Activated T-helper 17 cell treated with anti-CD3 and anti-CD28 coated beads, Interleukin-2, amount 50 U/mL, for 72 hours (primary cell): ENCODE measurements around the gene RYR3. TPM values are rescaled to one million over a fixed set of nuclear protein-coding genes. Genes with fewer than 3 reads are reported as not detected.

Experiments used
- ATAC-seq: fragments of 150-1000 bp; cut with Tn5 transposase; replicated peaks from 2 replicates; pipeline ENCODE4 v1.10.0; 2021; ENCODE audit warnings: mild to moderate bottlenecking, moderate library complexity
- H3K27ac Mint-ChIP-seq: one replicate; pipeline ENCODE4 v1.8.0; 2022; ENCODE audit warnings: mixed read lengths
- H3K27me3 Mint-ChIP-seq: one replicate; pipeline ENCODE4 v1.8.0; 2022; ENCODE audit warnings: mixed read lengths
- H3K36me3 Mint-ChIP-seq: one replicate; pipeline ENCODE4 v1.8.0; 2022; ENCODE audit warnings: low read depth, mild to moderate bottlenecking, mixed read lengths
- H3K4me1 Mint-ChIP-seq: one replicate; pipeline ENCODE4 v1.8.0; 2022; ENCODE audit warnings: mixed read lengths
- H3K4me3 Mint-ChIP-seq: one replicate; pipeline ENCODE4 v1.8.0; 2022; ENCODE audit warnings: mild to moderate bottlenecking, mixed read lengths
- H3K9me3 Mint-ChIP-seq: one replicate; pipeline ENCODE4 v1.8.0; 2022; ENCODE audit warnings: mixed read lengths
- total RNA-seq, 2 donors: library from RNA; stranded (reverse); gene quantifications; one replicate each; pipeline ENCODE4 v1.2.3, GENCODE V29; 2022

Gene RYR3
- total RNA-seq, 2 donors from 2014 or later, result not detected

GRCh38 chr15:33641069-33641468 is 330.3 kb downstream of the RYR3 start:
- ATAC-seq, result no peak
- Mint-ChIP-seq H3K4me1 (no peaks in the 10 kb centered on the region), H3K4me3 (no peak overlapping the region), H3K9me3 (no peaks in the 10 kb centered on the region), H3K27ac (no peak overlapping the region), H3K27me3 (peaks cover 23% of the 10 kb centered on the region), H3K36me3 (no peaks in the 10 kb centered on the region)

DNA sequence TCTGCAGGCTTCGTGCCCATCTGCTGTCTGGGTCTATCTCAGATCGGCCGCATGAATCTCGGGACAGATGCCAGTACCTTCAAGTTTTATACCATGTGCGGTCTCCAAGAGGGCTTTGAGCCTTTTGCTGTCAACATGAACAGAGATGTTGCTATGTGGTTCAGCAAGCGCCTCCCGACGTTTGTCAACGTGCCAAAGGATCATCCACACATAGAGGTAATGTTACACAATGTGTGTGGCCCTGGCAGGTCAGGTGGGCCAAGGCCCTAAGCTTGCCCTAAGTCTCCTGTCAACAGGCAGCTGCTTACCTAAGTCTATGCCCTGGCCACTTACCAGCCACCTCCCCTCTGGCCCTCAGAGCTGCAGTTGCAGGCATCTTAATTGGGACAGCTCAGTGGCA is 333.5 kb downstream of the RYR3 start:
- Mint-ChIP-seq H3K27me3 (peaks cover 33% of the 10 kb centered on the region), H3K9me3 (no peaks in the 10 kb centered on the region), H3K4me1 (no peaks in the 10 kb centered on the region), H3K4me3 (no peak overlapping the region), H3K36me3 (no peaks in the 10 kb centered on the region), H3K27ac (no peak overlapping the region)
- ATAC-seq, result no peak

DNA sequence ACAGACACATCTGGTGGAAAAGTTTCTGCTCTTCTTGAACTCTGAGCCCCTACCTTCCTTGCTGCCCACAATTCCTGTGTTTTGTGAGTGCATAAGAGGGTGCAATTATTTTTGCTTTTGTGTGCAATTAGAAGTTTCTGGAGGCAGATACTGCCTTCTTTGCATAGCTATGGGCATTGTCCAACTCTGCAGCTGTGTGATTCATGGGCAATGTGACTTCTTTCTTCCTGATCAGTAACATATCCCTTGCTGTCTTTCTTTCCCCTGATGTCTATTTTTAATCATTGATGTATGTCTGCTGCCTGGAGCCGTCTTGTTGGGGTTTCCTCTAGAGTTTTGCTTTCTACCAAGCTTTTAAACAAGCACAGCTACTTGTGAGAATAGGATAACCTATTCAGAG is 336.0 kb downstream of the RYR3 start:
- H3K4me3 Mint-ChIP-seq, result no peak overlapping the region
- H3K4me1 Mint-ChIP-seq, result no peaks in the 10 kb centered on the region
- H3K9me3 Mint-ChIP-seq, result no peaks in the 10 kb centered on the region
- H3K36me3 Mint-ChIP-seq, result no peaks in the 10 kb centered on the region
- H3K27me3 Mint-ChIP-seq, result peaks cover 22% of the 10 kb centered on the region
- H3K27ac Mint-ChIP-seq, result no peak overlapping the region
- ATAC-seq, result no peak

- no peaks in the 10 kb centered on the region for H3K36me3 Mint-ChIP-seq
- no peaks in the 10 kb centered on the region for H3K9me3 Mint-ChIP-seq
- peak; percentile 68 for ATAC-seq
- H3K4me3 Mint-ChIP-seq, result no peak overlapping the region
- H3K27ac Mint-ChIP-seq, result peak overlapping the region; percentile 15
- peaks cover 15% of the 10 kb centered on the region for H3K27me3 Mint-ChIP-seq
- H3K4me1 Mint-ChIP-seq, result no peaks in the 10 kb centered on the region
These were observed 338.6 kb downstream of the RYR3 start for GRCh38 chr15:33649217-33649933.

DNA sequence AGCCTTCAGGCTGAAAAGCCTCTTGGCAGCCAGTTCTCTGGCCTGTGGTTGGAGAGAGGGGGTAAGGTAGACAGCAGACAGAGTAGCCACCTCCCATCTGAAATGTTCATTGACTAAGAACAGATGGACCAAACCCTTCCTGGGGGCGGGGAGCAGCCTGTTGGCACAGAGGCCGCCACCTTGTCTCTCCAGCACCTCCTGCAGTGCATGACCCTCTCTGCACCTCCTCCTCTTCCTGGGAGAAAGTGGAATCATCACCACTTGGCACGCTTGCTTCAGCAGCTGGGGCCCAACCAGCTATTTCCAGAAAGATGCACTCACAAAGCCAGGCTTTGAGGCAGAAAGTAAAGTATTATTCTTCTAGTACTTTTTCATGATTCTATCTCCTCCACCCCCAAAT is 344.1 kb downstream of the RYR3 start:
- Mint-ChIP-seq H3K9me3 (no peaks in the 10 kb centered on the region), H3K4me3 (no peak overlapping the region), H3K27ac (no peak overlapping the region), H3K36me3 (no peaks in the 10 kb centered on the region), H3K27me3 (peaks cover 3% of the 10 kb centered on the region), H3K4me1 (no peaks in the 10 kb centered on the region)
- no peak for ATAC-seq

- no peak overlapping the region for H3K27ac Mint-ChIP-seq
- no peak for ATAC-seq
- peaks cover 3% of the 10 kb centered on the region for H3K27me3 Mint-ChIP-seq
- no peaks in the 10 kb centered on the region for H3K36me3 Mint-ChIP-seq
- no peaks in the 10 kb centered on the region for H3K9me3 Mint-ChIP-seq
- no peaks in the 10 kb centered on the region for H3K4me1 Mint-ChIP-seq
- H3K4me3 Mint-ChIP-seq, result no peak overlapping the region
These were observed 344.7 kb downstream of the RYR3 start for GRCh38 chr15:33655488-33655887.

DNA sequence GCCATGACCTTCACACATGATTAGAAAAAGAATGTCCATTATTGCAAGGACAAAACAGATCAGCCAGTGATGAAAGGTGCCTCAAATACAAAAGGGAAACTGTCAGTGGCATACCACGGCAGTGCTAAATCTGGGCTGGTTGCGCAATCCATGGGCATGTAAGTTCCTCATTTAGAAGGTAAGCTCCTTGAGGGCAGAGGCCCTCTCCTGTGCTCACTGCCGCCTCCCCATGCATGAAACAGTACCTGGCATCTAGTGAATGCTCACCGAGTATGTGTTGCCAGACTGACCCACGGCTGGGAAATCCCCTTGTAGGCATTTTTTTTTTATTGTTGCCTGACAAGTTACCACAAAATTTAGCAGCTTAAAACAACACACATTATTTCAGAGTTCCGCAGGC is 345.4 kb downstream of the RYR3 start:
- Mint-ChIP-seq H3K4me1 (no peaks in the 10 kb centered on the region), H3K36me3 (no peaks in the 10 kb centered on the region), H3K27ac (no peak overlapping the region), H3K9me3 (no peaks in the 10 kb centered on the region), H3K4me3 (no peak overlapping the region), H3K27me3 (peaks cover 7% of the 10 kb centered on the region)
- ATAC-seq, result no peak

- Mint-ChIP-seq H3K4me1 (no peaks in the 10 kb centered on the region), H3K4me3 (no peak overlapping the region), H3K27me3 (peaks cover 15% of the 10 kb centered on the region), H3K27ac (no peak overlapping the region), H3K9me3 (no peaks in the 10 kb centered on the region), H3K36me3 (no peaks in the 10 kb centered on the region)
- no peak for ATAC-seq
These were observed 349.4 kb downstream of the RYR3 start for GRCh38 chr15:33660151-33660550.

DNA sequence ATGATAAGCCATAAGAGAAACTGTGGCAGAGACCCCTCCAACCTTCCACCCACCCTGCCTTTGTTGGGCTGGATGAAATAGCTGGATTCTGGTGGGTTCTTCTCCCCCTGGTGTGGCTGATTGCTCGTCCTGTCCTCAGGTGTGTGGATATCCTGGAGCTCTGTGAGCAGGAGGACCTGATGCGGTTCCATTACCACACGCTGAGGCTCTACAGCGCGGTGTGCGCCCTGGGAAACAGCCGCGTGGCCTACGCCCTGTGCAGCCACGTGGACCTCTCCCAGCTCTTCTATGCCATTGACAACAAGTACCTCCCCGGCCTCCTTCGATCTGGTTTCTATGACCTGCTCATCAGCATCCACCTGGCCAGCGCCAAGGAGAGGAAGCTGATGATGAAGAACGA is 351.2 kb downstream of the RYR3 start:
- no peaks in the 10 kb centered on the region for H3K36me3 Mint-ChIP-seq
- ATAC-seq, result no peak
- no peak overlapping the region for H3K4me3 Mint-ChIP-seq
- H3K27me3 Mint-ChIP-seq, result peaks cover 20% of the 10 kb centered on the region
- no peak overlapping the region for H3K27ac Mint-ChIP-seq
- no peaks in the 10 kb centered on the region for H3K9me3 Mint-ChIP-seq
- H3K4me1 Mint-ChIP-seq, result no peaks in the 10 kb centered on the region

DNA sequence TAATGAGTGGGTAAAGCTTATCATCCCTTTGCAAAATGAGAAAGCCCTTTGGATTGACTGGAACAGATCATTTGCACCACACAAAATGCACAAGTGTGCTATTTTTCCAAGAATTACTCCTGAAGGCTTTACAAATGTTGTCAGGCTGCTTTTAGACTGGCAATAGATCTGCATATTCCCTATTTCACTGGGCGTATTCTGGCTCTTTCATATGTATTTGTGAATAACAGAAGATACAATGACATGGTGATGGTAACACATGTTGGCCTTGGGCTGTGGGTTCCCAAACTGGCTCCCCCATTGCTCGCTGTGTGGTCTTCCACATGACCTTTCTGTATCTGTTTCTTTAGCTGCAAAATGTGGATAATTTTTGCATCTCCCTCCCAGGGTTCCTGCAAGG is 354.2 kb downstream of the RYR3 start:
- H3K4me3 Mint-ChIP-seq, result no peak overlapping the region
- H3K27me3 Mint-ChIP-seq, result peaks cover 21% of the 10 kb centered on the region
- H3K9me3 Mint-ChIP-seq, result no peaks in the 10 kb centered on the region
- no peaks in the 10 kb centered on the region for H3K36me3 Mint-ChIP-seq
- H3K4me1 Mint-ChIP-seq, result no peaks in the 10 kb centered on the region
- ATAC-seq, result no peak
- H3K27ac Mint-ChIP-seq, result no peak overlapping the region

DNA sequence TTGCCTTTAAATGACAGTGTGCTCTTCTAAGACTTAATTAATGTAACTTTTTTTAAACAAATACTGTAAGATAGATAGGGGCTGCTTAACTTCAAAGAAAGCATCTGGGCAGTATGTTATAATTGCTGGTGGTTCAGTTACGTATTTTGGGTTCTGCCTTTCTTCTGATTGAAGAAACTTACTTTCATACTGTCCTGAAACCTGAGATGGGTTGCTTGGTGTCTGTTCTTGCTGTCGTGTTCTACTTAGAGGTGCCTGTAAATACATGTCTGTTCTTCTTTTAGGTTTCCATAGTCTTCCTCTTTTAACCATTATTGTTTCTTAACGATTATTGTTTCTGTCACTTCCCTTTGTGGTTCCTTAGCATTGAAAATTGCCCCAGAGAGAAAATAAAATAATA is 359.8 kb downstream of the RYR3 start:
- no peak overlapping the region for H3K4me3 Mint-ChIP-seq
- H3K9me3 Mint-ChIP-seq, result no peaks in the 10 kb centered on the region
- no peaks in the 10 kb centered on the region for H3K36me3 Mint-ChIP-seq
- no peak overlapping the region for H3K27ac Mint-ChIP-seq
- peaks cover 35% of the 10 kb centered on the region for H3K27me3 Mint-ChIP-seq
- ATAC-seq, result no peak
- H3K4me1 Mint-ChIP-seq, result no peaks in the 10 kb centered on the region

GRCh38 chr15:33671456-33671855 is 360.7 kb downstream of the RYR3 start:
- H3K4me3 Mint-ChIP-seq, result no peak overlapping the region
- no peaks in the 10 kb centered on the region for H3K36me3 Mint-ChIP-seq
- no peak overlapping the region for H3K27ac Mint-ChIP-seq
- no peaks in the 10 kb centered on the region for H3K4me1 Mint-ChIP-seq
- H3K27me3 Mint-ChIP-seq, result peaks cover 40% of the 10 kb centered on the region
- ATAC-seq, result no peak
- no peaks in the 10 kb centered on the region for H3K9me3 Mint-ChIP-seq

DNA sequence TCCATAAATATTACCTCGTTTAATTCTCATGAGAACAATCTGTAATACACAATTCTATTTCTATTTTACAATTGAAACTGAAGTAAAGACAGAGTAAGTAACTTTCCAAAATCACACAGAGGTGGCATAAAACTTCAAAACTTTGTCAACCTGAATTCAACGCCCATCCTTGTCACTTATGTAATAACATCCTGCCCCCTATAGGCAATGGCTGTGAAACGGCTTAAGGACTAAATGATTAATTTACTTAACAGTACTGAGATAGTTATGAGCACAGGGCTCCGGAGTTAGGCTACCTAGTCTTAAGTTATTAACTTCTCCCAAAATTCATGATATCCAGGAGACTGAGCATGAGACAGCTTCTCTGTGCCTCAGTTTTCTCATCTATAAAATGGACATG is 364.5 kb downstream of the RYR3 start:
- Mint-ChIP-seq H3K27me3 (peaks cover 39% of the 10 kb centered on the region), H3K4me1 (no peaks in the 10 kb centered on the region), H3K9me3 (no peaks in the 10 kb centered on the region), H3K27ac (no peak overlapping the region), H3K36me3 (no peaks in the 10 kb centered on the region), H3K4me3 (no peak overlapping the region)
- ATAC-seq, result no peak

- peaks cover 42% of the 10 kb centered on the region for H3K27me3 Mint-ChIP-seq
- H3K27ac Mint-ChIP-seq, result no peak overlapping the region
- H3K9me3 Mint-ChIP-seq, result no peaks in the 10 kb centered on the region
- ATAC-seq, result no peak
- no peak overlapping the region for H3K4me3 Mint-ChIP-seq
- no peaks in the 10 kb centered on the region for H3K36me3 Mint-ChIP-seq
- no peaks in the 10 kb centered on the region for H3K4me1 Mint-ChIP-seq
These were observed 366.6 kb downstream of the RYR3 start for GRCh38 chr15:33677238-33677830.

DNA sequence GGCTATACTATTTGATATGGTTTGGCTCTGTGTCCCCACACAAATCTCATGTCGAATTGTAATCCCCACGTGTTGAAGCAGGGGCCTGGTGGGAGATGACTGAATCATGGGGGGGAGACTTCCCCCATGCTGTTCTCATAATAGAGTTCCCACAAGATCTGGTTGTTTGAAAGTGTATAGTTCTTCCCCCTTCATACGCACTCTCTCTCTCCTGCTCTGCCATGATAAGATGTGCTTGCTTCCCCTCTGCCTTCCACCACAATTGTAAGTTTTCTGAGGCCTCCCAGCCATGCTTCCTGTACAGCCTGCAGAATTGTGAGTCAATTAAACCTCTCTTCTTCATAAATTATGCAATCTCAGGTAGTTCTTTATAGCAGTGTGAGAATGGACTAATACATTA is 367.4 kb downstream of the RYR3 start:
- no peak overlapping the region for H3K4me3 Mint-ChIP-seq
- H3K9me3 Mint-ChIP-seq, result no peaks in the 10 kb centered on the region
- no peak overlapping the region for H3K27ac Mint-ChIP-seq
- H3K4me1 Mint-ChIP-seq, result no peaks in the 10 kb centered on the region
- H3K27me3 Mint-ChIP-seq, result peaks cover 38% of the 10 kb centered on the region
- H3K36me3 Mint-ChIP-seq, result no peaks in the 10 kb centered on the region
- ATAC-seq, result no peak
